Karpas-422 (cell line): ENCODE measurements around the gene IER3IP1. TPM values are rescaled to one million over a fixed set of nuclear protein-coding genes. Genes with fewer than 3 reads are reported as not detected.
"Not testable (repeated sequence)": the region's sequence is repeated elsewhere in the genome, so short reads cannot be mapped to it uniquely, and the experiment has no call there.

Experiments used
- DNase-seq: peaks from one replicate; pipeline ENCODE4 v3.0.0-alpha.2; 2015
- H2AFZ ChIP-seq: fragments of 200-600 bp; sonication (generic); 2 replicates; pipeline ENCODE4 v1.6.1; 2014; ENCODE audit warnings: antibody characterized with exemption, low read length, mixed read lengths
- H3K27ac ChIP-seq: fragments of 200-600 bp; sonication (generic); 2 replicates; pipeline ENCODE4 v1.5.1; 2014; ENCODE audit warnings: mild to moderate bottlenecking, low read length, moderate library complexity
- H3K27me3 ChIP-seq: fragments of 200-600 bp; sonication (generic); 2 replicates; pipeline ENCODE4 v1.6.1; 2014; ENCODE audit warnings: low read length, mixed read lengths
- H3K36me3 ChIP-seq: fragments of 200-600 bp; sonication (generic); 2 replicates; pipeline ENCODE4 v1.6.1; 2014; ENCODE audit warnings: low read length, mixed read lengths; ENCODE audit not compliant: insufficient read depth
- H3K4me1 ChIP-seq: fragments of 200-600 bp; sonication (generic); 2 replicates; pipeline ENCODE4 v1.6.1; 2014; ENCODE audit warnings: mild to moderate bottlenecking, low read length, mixed read lengths
- H3K4me2 ChIP-seq: fragments of 200-600 bp; sonication (generic); 2 replicates; pipeline ENCODE4 v1.6.1; 2014; ENCODE audit warnings: low read length, low read depth, mild to moderate bottlenecking; ENCODE audit not compliant: poor library complexity, severe bottlenecking
- H3K4me3 ChIP-seq: fragments of 200-600 bp; sonication (generic); 2 replicates; pipeline ENCODE4 v1.5.1; 2014; ENCODE audit warnings: mild to moderate bottlenecking, antibody characterized with exemption, low read length, mixed read lengths
- H3K79me2 ChIP-seq: fragments of 200-600 bp; sonication (generic); 2 replicates; pipeline ENCODE4 v1.6.1; 2014; ENCODE audit warnings: mild to moderate bottlenecking, low read length, mixed read lengths
- H3K9ac ChIP-seq: fragments of 200-600 bp; sonication (generic); 2 replicates; pipeline ENCODE4 v1.6.0; 2014; ENCODE audit warnings: low read length
- H3K9me2 ChIP-seq: fragments of 200-600 bp; sonication (generic), shearing (Covaris generic); replicated peaks from 2 replicates; pipeline ENCODE4 v1.6.0; 2014; ENCODE audit warnings: mild to moderate bottlenecking, low read length, moderate library complexity; ENCODE audit not compliant: insufficient read depth
- H3K9me3 ChIP-seq: fragments of 300-700, 200-600 bp; sonication (generic); 2 replicates; pipeline ENCODE4 v1.6.1; 2014; ENCODE audit warnings: low read length, mixed read lengths
- H4K20me1 ChIP-seq: fragments of 200-600 bp; sonication (generic); 2 replicates; pipeline ENCODE4 v1.6.1; 2014; ENCODE audit warnings: mild to moderate bottlenecking, antibody characterized with exemption, low read length, low read depth; ENCODE audit not compliant: insufficient read depth
- total RNA-seq: library from RNA; depleted of rRNA; stranded (reverse); fragments of >200 nt; shearing (Covaris generic); gene quantifications from 2 replicates; pipeline ENCODE4 v1.2.3, GENCODE V29; 2014; ENCODE audit warnings: low replicate concordance

The IER3IP1 gene
- total RNA-seq, 1 experiment from 2014 or later: 32.2 TPM

GRCh38 chr18:47172476-47172875 is 3.7 kb downstream of the IER3IP1 start:
- Histone ChIP-seq H2AFZ (no peak overlapping the region), H3K4me3 (no peak overlapping the region), H3K9me3 (no peaks in the 10 kb centered on the region), H3K36me3 (peaks cover 7% of the 10 kb centered on the region), H3K79me2 (peaks cover 83% of the 10 kb centered on the region), H4K20me1 (peaks cover 5% of the 10 kb centered on the region; the same call in 1 of the 2 replicates), H3K9me2 (no peaks in the 10 kb centered on the region), H3K9ac (no peak overlapping the region), H3K4me1 (peaks cover 29% of the 10 kb centered on the region), H3K27ac (no peak overlapping the region), H3K27me3 (no peaks in the 10 kb centered on the region), H3K4me2 (no peak overlapping the region)
- no peak for DNase-seq

GRCh38 chr18:47168913-47169312 is 7.3 kb downstream of the IER3IP1 start:
- Histone ChIP-seq H3K9ac (no peak overlapping the region), H3K27me3 (no peaks in the 10 kb centered on the region)
- no peak for DNase-seq

DNA sequence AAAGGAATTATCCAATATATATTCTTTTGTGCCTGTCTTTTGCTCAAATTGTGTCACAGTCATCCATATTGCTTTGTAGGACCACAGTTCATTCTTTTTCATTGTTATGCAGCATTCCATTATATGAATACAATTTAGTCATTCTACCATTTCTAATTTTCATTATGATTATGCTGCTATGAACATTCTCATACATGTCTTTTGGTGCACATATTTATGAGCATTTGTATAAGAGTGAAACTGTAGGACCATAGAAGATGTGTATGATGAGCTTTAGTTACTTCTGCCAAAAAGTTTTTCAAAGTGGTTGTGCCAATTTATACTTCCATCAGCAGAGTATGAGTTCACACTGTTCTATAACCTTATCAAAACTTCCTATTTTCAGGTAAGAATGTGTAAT is 7.7 kb downstream of the IER3IP1 start:
- Histone ChIP-seq H3K9ac (no peak overlapping the region), H4K20me1 (no peaks in the 10 kb centered on the region; the same call in 1 of the 2 replicates), H3K36me3 (peaks cover 5% of the 10 kb centered on the region; the same call in 1 of the 2 replicates), H2AFZ (no peak overlapping the region), H3K9me3 (no peaks in the 10 kb centered on the region), H3K4me2 (no peak overlapping the region), H3K27me3 (no peaks in the 10 kb centered on the region), H3K9me2 (no peaks in the 10 kb centered on the region), H3K4me1 (peaks cover 32% of the 10 kb centered on the region), H3K79me2 (peaks cover 96% of the 10 kb centered on the region), H3K4me3 (no peak overlapping the region), H3K27ac (no peak overlapping the region)
- no peak for DNase-seq

More at GRCh38 chr18:47168913-47169312, 7.3 kb downstream of the IER3IP1 start:
- no peaks in the 10 kb centered on the region; the same call in 1 of the 2 replicates for H4K20me1 ChIP-seq
- H3K4me3 ChIP-seq: no peak overlapping the region
- no peak overlapping the region for H2AFZ ChIP-seq
- H3K27ac ChIP-seq: no peak overlapping the region
- no peaks in the 10 kb centered on the region for H3K9me2 ChIP-seq
- peaks cover 32% of the 10 kb centered on the region for H3K4me1 ChIP-seq
- H3K79me2 ChIP-seq: peaks cover 96% of the 10 kb centered on the region
- peaks cover 7% of the 10 kb centered on the region for H3K36me3 ChIP-seq
- H3K4me2 ChIP-seq: no peak overlapping the region
- H3K9me3 ChIP-seq: no peaks in the 10 kb centered on the region

DNA sequence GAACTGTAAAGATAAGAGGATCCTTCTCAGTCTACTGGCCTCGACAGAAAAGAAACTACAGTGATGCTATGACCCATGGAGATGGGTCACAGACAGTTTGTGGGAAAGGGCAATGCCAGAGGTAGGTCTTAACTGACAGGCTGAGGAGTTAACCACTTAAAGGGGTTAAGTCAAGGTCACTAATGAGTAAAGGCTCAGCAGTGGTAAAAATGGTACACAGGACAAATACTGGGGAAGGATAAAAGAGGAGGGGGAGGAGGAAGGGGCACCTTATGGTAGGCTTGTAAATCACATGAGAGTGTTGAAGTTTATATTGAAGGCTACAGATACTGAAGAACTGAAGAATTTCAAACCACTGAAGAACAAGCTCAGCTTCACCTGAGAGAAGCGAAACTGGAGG is 9.9 kb downstream of the IER3IP1 start:
- H3K36me3 ChIP-seq: no peaks in the 10 kb centered on the region
- no peak overlapping the region for H3K4me2 ChIP-seq
- H2AFZ ChIP-seq: no peak overlapping the region
- no peaks in the 10 kb centered on the region for H3K27me3 ChIP-seq
- H4K20me1 ChIP-seq: no peaks in the 10 kb centered on the region
- H3K9me2 ChIP-seq: no peaks in the 10 kb centered on the region
- no peak overlapping the region for H3K27ac ChIP-seq
- no peak overlapping the region for H3K9ac ChIP-seq
- H3K4me1 ChIP-seq: peaks cover 25% of the 10 kb centered on the region
- DNase-seq: no peak
- peaks cover 96% of the 10 kb centered on the region for H3K79me2 ChIP-seq
- no peaks in the 10 kb centered on the region for H3K9me3 ChIP-seq
- H3K4me3 ChIP-seq: no peak overlapping the region

DNA sequence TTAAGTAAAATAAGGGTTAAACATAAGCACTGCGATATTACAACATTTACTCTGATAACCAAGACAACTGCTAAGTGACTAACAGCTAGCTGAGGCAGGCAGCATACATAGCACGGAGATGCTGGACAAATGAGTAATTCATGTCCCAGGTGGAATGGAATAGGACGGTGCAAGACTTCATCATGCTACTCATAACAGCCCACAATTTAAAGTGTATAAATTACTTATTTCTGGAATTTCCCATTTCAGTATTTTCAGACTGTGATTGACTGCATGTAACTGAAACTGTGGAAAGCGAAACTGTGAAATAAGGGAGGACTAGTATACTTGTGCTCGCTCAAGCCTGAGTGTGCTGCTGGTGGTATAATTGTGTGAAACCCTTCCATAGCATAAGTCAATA is 12.9 kb downstream of the IER3IP1 start:
- H3K79me2 ChIP-seq: peaks cover 97% of the 10 kb centered on the region
- no peaks in the 10 kb centered on the region for H3K27me3 ChIP-seq
- 0 out of 2 replicates have a peak, but pooled peaks cover 3% of the 10 kb centered on the region for H3K36me3 ChIP-seq
- no peak overlapping the region for H3K9ac ChIP-seq
- H3K4me3 ChIP-seq: no peak overlapping the region
- no peak overlapping the region for H2AFZ ChIP-seq
- no peak overlapping the region for H3K4me2 ChIP-seq
- H3K9me2 ChIP-seq: no peaks in the 10 kb centered on the region
- H4K20me1 ChIP-seq: no peaks in the 10 kb centered on the region
- H3K27ac ChIP-seq: no peak overlapping the region
- H3K4me1 ChIP-seq: peaks cover 25% of the 10 kb centered on the region
- no peaks in the 10 kb centered on the region for H3K9me3 ChIP-seq
- no peak for DNase-seq

- no peak for DNase-seq
- H3K27me3 ChIP-seq: no peaks in the 10 kb centered on the region
- H3K4me3 ChIP-seq: no peak overlapping the region
- H3K4me1 ChIP-seq: peaks cover 20% of the 10 kb centered on the region
- peaks cover 15% of the 10 kb centered on the region; the same call in 1 of the 2 replicates for H3K36me3 ChIP-seq
- H3K9me2 ChIP-seq: no peaks in the 10 kb centered on the region
- no peaks in the 10 kb centered on the region for H3K9me3 ChIP-seq
- no peak overlapping the region for H3K4me2 ChIP-seq
- peaks cover 92% of the 10 kb centered on the region for H3K79me2 ChIP-seq
- H3K27ac ChIP-seq: no peak overlapping the region
- H4K20me1 ChIP-seq: no peaks in the 10 kb centered on the region
- H3K9ac ChIP-seq: no peak overlapping the region
- H2AFZ ChIP-seq: no peak overlapping the region
Measured at GRCh38 chr18:47160256-47160655, 15.9 kb downstream of the IER3IP1 start.

GRCh38 chr18:47158404-47158803 is 17.8 kb downstream of the IER3IP1 start:
- not testable (repeated sequence) for H3K4me2 ChIP-seq, H3K27ac ChIP-seq, H2AFZ ChIP-seq, DNase-seq, H3K4me1 ChIP-seq, H3K27me3 ChIP-seq, H3K9me2 ChIP-seq, H3K4me3 ChIP-seq, H3K9ac ChIP-seq, H3K9me3 ChIP-seq, H4K20me1 ChIP-seq
- Histone ChIP-seq H3K36me3 (peaks cover 25% of the 10 kb centered on the region; the same call in 1 of the 2 replicates), H3K79me2 (peaks cover 74% of the 10 kb centered on the region)

GRCh38 chr18:47151439-47151838 is 24.7 kb downstream of the IER3IP1 start:
- Histone ChIP-seq H3K4me3 (peak overlapping the region; percentile 86), H3K9me3 (no peaks in the 10 kb centered on the region), H3K9me2 (no peaks in the 10 kb centered on the region), H3K27me3 (no peaks in the 10 kb centered on the region), H3K79me2 (peaks cover 44% of the 10 kb centered on the region), H3K9ac (peak overlapping the region; percentile 80), H3K36me3 (peaks cover 23% of the 10 kb centered on the region; the same call in 1 of the 2 replicates), H3K27ac (peak overlapping the region; percentile 39; the same call in 1 of the 2 replicates), H4K20me1 (no peaks in the 10 kb centered on the region), H3K4me2 (peak overlapping the region; percentile 89), H3K4me1 (peaks cover 24% of the 10 kb centered on the region), H2AFZ (no peak overlapping the region)
- DNase-seq: peak; percentile 45
